HEK293 (cell line): ENCODE measurements around the gene SPOUT1.
A peak's percentile ranks its signal among the peaks of the same experiment; 100 is the strongest.
"Not testable (repeated sequence)": the region's sequence is repeated elsewhere in the genome, so short reads cannot be mapped to it uniquely, and the experiment has no call there.

ENCODE experiments used
- CTCF ChIA-PET: fragments of 350-600 bp; formaldehyde crosslinking; extraction: SDS; loops from one replicate; lab custom pipeline; 2021; ENCODE audit warnings: antibody characterized with exemption; lab: Yijun Ruan, JAX
- POLR2A ChIA-PET: fragments of 300-600 bp; formaldehyde crosslinking; extraction: SDS; loops from one replicate; lab custom pipeline; 2020; ENCODE audit warnings: antibody characterized with exemption, inconsistent platforms; lab: Yijun Ruan, JAX
- H3K27ac ChIP-seq: fragments of 200-500 bp; sonication (Bioruptor generic); 2 replicates; pipeline ENCODE4 v1.5.1; 2014; ENCODE audit warnings: low read depth, low read length, control low read depth, inconsistent platforms; ENCODE audit errors: extremely low read depth
- H3K36me3 ChIP-seq, 2 experiments: fragments of 200-500 bp in 1 of 2; sonication (Bioruptor generic) in 1 of 2; 1 replicate in 1 of 2; 2 replicates in 1 of 2; pipeline ENCODE4 v1.5.1; 2014 to 2017; ENCODE audit warnings: inconsistent platforms in 2 of 2, low read length in 2 of 2; ENCODE audit not compliant: control insufficient read depth in 2 of 2, insufficient read depth in 1 of 2
- H3K4me1 ChIP-seq: fragments of 200-500 bp; sonication (Bioruptor generic); 2 replicates; pipeline ENCODE4 v1.5.1; 2014; ENCODE audit warnings: mild to moderate bottlenecking, low read length, inconsistent platforms; ENCODE audit not compliant: control insufficient read depth, insufficient read depth
- H3K4me3 ChIP-seq: 2 replicates; pipeline ENCODE4 v1.5.1; 2011; ENCODE audit warnings: low read depth, mild to moderate bottlenecking, control low read depth, low read length, moderate library complexity
- H3K9me3 ChIP-seq: fragments of 200-500 bp; sonication (Bioruptor generic); 2 replicates; pipeline ENCODE4 v1.5.1; 2014; ENCODE audit warnings: low read depth, low read length, inconsistent platforms; ENCODE audit not compliant: control insufficient read depth, insufficient read depth
- AEBP2 ChIP-seq: fragments of 450-650 bp; formaldehyde crosslinking; IDR thresholded peaks from 2 replicates; pipeline ENCODE4 v1.5.1; 2016; ENCODE audit warnings: missing biosample characterization, missing genetic modification characterization, borderline replicate concordance
- CTCF ChIP-seq: fragments of 450-650 bp; formaldehyde crosslinking; IDR thresholded peaks from 2 replicates; pipeline ENCODE4 v1.5.1; 2016; ENCODE audit warnings: missing biosample characterization, missing genetic modification characterization
- GLI2 ChIP-seq: fragments of 450-650 bp; formaldehyde crosslinking; IDR thresholded peaks from 2 replicates; pipeline ENCODE4; 2017; ENCODE audit warnings: missing biosample characterization, missing genetic modification characterization, low read depth, borderline replicate concordance
- KLF7 ChIP-seq: fragments of 450-650 bp; formaldehyde crosslinking; IDR thresholded peaks from 2 replicates; pipeline ENCODE4 v1.5.1; 2016; ENCODE audit warnings: missing biosample characterization, missing genetic modification characterization, borderline replicate concordance
- KLF9 ChIP-seq: fragments of 450-650 bp; formaldehyde crosslinking; IDR thresholded peaks from 2 replicates; pipeline ENCODE4 v1.5.1; 2016; ENCODE audit warnings: missing biosample characterization, missing genetic modification characterization, low read depth
- TCF7L2 ChIP-seq: IDR thresholded peaks from 2 replicates; pipeline ENCODE4 v1.6.1; 2011; ENCODE audit warnings: low read depth, mild to moderate bottlenecking, inconsistent platforms, low read length, moderate library complexity, borderline replicate concordance
- WT1 ChIP-seq: fragments of 450-650 bp; formaldehyde crosslinking; IDR thresholded peaks from 2 replicates; pipeline ENCODE4 v1.5.1; 2016; ENCODE audit warnings: missing biosample characterization, missing genetic modification characterization
- ZBTB17 ChIP-seq: fragments of 450-650 bp; formaldehyde crosslinking; IDR thresholded peaks from 2 replicates; pipeline ENCODE4 v1.5.1; 2016; ENCODE audit warnings: missing biosample characterization, missing genetic modification characterization
- ZBTB6 ChIP-seq: fragments of 450-650 bp; formaldehyde crosslinking; IDR thresholded peaks from 2 replicates; pipeline ENCODE4 v1.5.1; 2017; ENCODE audit warnings: missing biosample characterization, missing genetic modification characterization
- ZFP37 ChIP-seq: fragments of 450-650 bp; formaldehyde crosslinking; IDR thresholded peaks from 2 replicates; pipeline ENCODE4 v1.5.1; 2016; ENCODE audit warnings: missing biosample characterization, missing genetic modification characterization
- ZIC2 ChIP-seq: fragments of 450-650 bp; formaldehyde crosslinking; IDR thresholded peaks from 2 replicates; pipeline ENCODE4 v1.5.1; 2016; ENCODE audit warnings: missing biosample characterization, missing genetic modification characterization
- ZNF121 ChIP-seq: fragments of 450-650 bp; formaldehyde crosslinking; IDR thresholded peaks from 2 replicates; pipeline ENCODE4 v1.5.1; 2016; ENCODE audit warnings: missing biosample characterization, missing genetic modification characterization
- ZNF211 ChIP-seq: fragments of 450-650 bp; formaldehyde crosslinking; IDR thresholded peaks from 2 replicates; pipeline ENCODE4 v1.5.1; 2016; ENCODE audit warnings: low read depth, missing biosample characterization, missing genetic modification characterization
- ZNF404 ChIP-seq: fragments of 450-650 bp; formaldehyde crosslinking; IDR thresholded peaks from 2 replicates; pipeline ENCODE4 v1.5.1; 2017; ENCODE audit warnings: missing biosample characterization, missing genetic modification characterization
- ZNF549 ChIP-seq: fragments of 450-650 bp; IDR thresholded peaks from 2 replicates; pipeline ENCODE4 v1.5.1; 2018; ENCODE audit warnings: missing biosample characterization, missing genetic modification characterization, mild to moderate bottlenecking, inconsistent platforms, moderate library complexity
- ZNF560 ChIP-seq: fragments of 450-650 bp; formaldehyde crosslinking; IDR thresholded peaks from 2 replicates; pipeline ENCODE4 v1.5.1; 2017; ENCODE audit warnings: missing biosample characterization, missing genetic modification characterization, borderline replicate concordance
- ZNF580 ChIP-seq: fragments of 450-650 bp; formaldehyde crosslinking; IDR thresholded peaks from 2 replicates; pipeline ENCODE4 v1.5.1; 2016; ENCODE audit warnings: missing biosample characterization, missing genetic modification characterization
- ZNF654 ChIP-seq: fragments of 450-650 bp; formaldehyde crosslinking; IDR thresholded peaks from 2 replicates; pipeline ENCODE4 v1.5.1; 2016; ENCODE audit warnings: low read depth, missing biosample characterization, missing genetic modification characterization
- ZNF707 ChIP-seq: fragments of 450-650 bp; formaldehyde crosslinking; IDR thresholded peaks from 2 replicates; pipeline ENCODE4 v1.5.1; 2016; ENCODE audit warnings: missing biosample characterization, missing genetic modification characterization

The SPOUT1 gene

GRCh38 chr9:128877852-128878251 lies 48.3 kb upstream of the SPOUT1 start:
- Histone ChIP-seq H3K9me3 (no peaks in the 10 kb centered on the region), H3K4me3 (no peak overlapping the region), H3K36me3 (no peaks in the 10 kb centered on the region), H3K27ac (no peak overlapping the region), H3K4me1 (no peaks in the 10 kb centered on the region)
- CTCF ChIA-PET = interaction anchor here (0.6 to 9.5 kb wide), 10 partner anchors 12 to 586 kb away, joined by 3 to 83 read pairs (median 4); partner anchors contain the start of gene SH3GLB2
- POLR2A ChIA-PET = interaction anchor here (0.7 kb wide), 1 partner anchor 712 kb away, joined by 3 read pairs; no protein-coding TSS in a partner anchor
- TF ChIP-seq ZBTB6 (tag by site-specific recombination) = peak; percentile 44; the same call in 1 of the 2 replicates
- no peak for TF ChIP-seq ZNF549
- TF ChIP-seq GLI2 = no peak

- not testable (repeated sequence) for H3K27ac ChIP-seq, H3K4me1 ChIP-seq, H3K4me3 ChIP-seq, H3K9me3 ChIP-seq, H3K36me3 ChIP-seq
- ChIA-PET CTCF (interaction anchor here (0.7 to 3.0 kb wide), 4 partner anchors 8 to 57 kb away, joined by 4 to 14 read pairs (median 5); partner anchors contain the start of gene ENDOG), POLR2A (interaction anchor here (0.6 to 1.0 kb wide), 3 partner anchors 53 to 931 kb away, joined by 3 to 6 read pairs (median 3); partner anchors contain the start of gene ENDOG)
These were observed 41.3 kb upstream of the SPOUT1 start for GRCh38 chr9:128870941-128871265.

- TF ChIP-seq KLF7 (tag by site-specific recombination) (no peak), KLF9 (tag by site-specific recombination) (no peak), ZFP37 (tag by site-specific recombination) (no peak), ZNF121 (peak; percentile 78)
- Histone ChIP-seq H3K36me3 (no peaks in the 10 kb centered on the region; a peak in 1 of 3 replicates), H3K4me3 (no peak overlapping the region), H3K4me1 (no peaks in the 10 kb centered on the region), H3K9me3 (no peaks in the 10 kb centered on the region), H3K27ac (no peak overlapping the region)
- CTCF ChIA-PET = interaction anchor here (0.7 to 3.0 kb wide), 5 partner anchors 8 to 58 kb away, joined by 4 to 14 read pairs (median 5); partner anchors contain the start of gene ENDOG
- POLR2A ChIA-PET = interaction anchor here (0.6 to 1.0 kb wide), 3 partner anchors 52 to 932 kb away, joined by 3 to 6 read pairs (median 3); partner anchors contain the start of gene ENDOG
These were observed 40.7 kb upstream of the SPOUT1 start for GRCh38 chr9:128870128-128870940.

GRCh38 chr9:128863647-128864046 lies 34.1 kb upstream of the SPOUT1 start:
- ChIA-PET POLR2A (interaction anchor here (0.6 kb wide), 2 partner anchors 85 to 626 kb away, joined by 3 read pairs; no protein-coding TSS in a partner anchor), CTCF (interaction anchor here (0.5 to 6.2 kb wide), 16 partner anchors 8 to 572 kb away, joined by 3 to 94 read pairs (median 3); partner anchors contain the start of genes KYAT1, LRRC8A and SPOUT1)
- no peaks in the 10 kb centered on the region for H3K9me3 ChIP-seq
- no peaks in the 10 kb centered on the region for H3K36me3 ChIP-seq
- H3K27ac ChIP-seq = no peak overlapping the region
- no peaks in the 10 kb centered on the region; the same call in 1 of the 2 replicates for H3K4me1 ChIP-seq
- H3K4me3 ChIP-seq = no peak overlapping the region
- TF ChIP-seq ZNF707 (tag by site-specific recombination) = no peak
- no peak for TF ChIP-seq ZNF560 (tag by site-specific recombination)
- TF ChIP-seq ZIC2 (tag by site-specific recombination) = peak; percentile 24; the same call in 1 of the 2 replicates
- TF ChIP-seq ZNF211 (tag by site-specific recombination) = no peak
- TF ChIP-seq WT1 (tag by site-specific recombination) = no peak
- TF ChIP-seq ZNF404 (tag by site-specific recombination) = no peak
- no peak for TF ChIP-seq TCF7L2
- TF ChIP-seq AEBP2 = no peak
- no peak for TF ChIP-seq ZBTB17 (tag by site-specific recombination)
- TF ChIP-seq ZNF654 (tag by site-specific recombination) = peak; percentile 52
- TF ChIP-seq CTCF (tag by site-specific recombination) = peak; percentile 88
- no peak for TF ChIP-seq ZNF580 (tag by site-specific recombination)
